Measurements from ENCODE around the gene ST3GAL3. TPM values are rescaled to one million over a fixed set of nuclear protein-coding genes. Genes with fewer than 3 reads are reported as not detected.

The ST3GAL3 gene
- total RNA-seq, 1 experiment from 2014 or later: 19.3 TPM

- no TSS peak for BruUV-seq (replicated peaks)
- Histone ChIP-seq H3K4me2 (no peak overlapping the region), H3K27me3 (ENCODE audit: insufficient read depth, low read depth) (no peaks in the 10 kb centered on the region), H3K4me1 (replicated peaks; ENCODE audit: insufficient read depth) (no peaks in the 10 kb centered on the region), H3K4me3 (no peak overlapping the region), H4K20me1 (ENCODE audit: insufficient read depth) (no peaks in the 10 kb centered on the region), H2AFZ (no peak overlapping the region), H3K79me2 (ENCODE audit: low read depth) (no peaks in the 10 kb centered on the region), H3K9me3 (ENCODE audit: insufficient read depth, low read depth) (no peaks in the 10 kb centered on the region), H3K27ac (no peak overlapping the region), H3F3A (ENCODE audit: insufficient read depth, low read depth) (no peaks in the 10 kb centered on the region), H3K9me2 (ENCODE audit: insufficient read depth) (no peaks in the 10 kb centered on the region), H3K36me3 (ENCODE audit: low read depth) (no peaks in the 10 kb centered on the region)
- ChIA-PET POLR2A (ENCODE audit: unreplicated experiment) (interaction anchor here (0.7 kb wide), 1 partner anchor 15 kb away, joined by 4 read pairs; no protein-coding TSS in a partner anchor), CTCF (interaction anchor here (0.6 kb wide), 1 partner anchor 393 kb away, joined by 3 read pairs; no protein-coding TSS in a partner anchor)
- intact Hi-C loops (cut with micrococcal nuclease; ENCODE audit: unreplicated experiment): no loop called here
- no peak for TF ChIP-seq CTCF (conservative IDR thresholded peaks at IDR 0.05)
- TF ChIP-seq EZH2 (IDR thresholded peaks at IDR 0.05; ENCODE audit: low read depth): no peak
- no peak for DNase-seq
Measured at GRCh38 chr1:43958351-43959255, 251.3 kb downstream of the ST3GAL3 start.

GRCh38 chr1:43960798-43961197, 253.5 kb downstream of the ST3GAL3 start:
- Histone ChIP-seq H2AFZ (no peak overlapping the region), H3K27ac (no peak overlapping the region), H3K4me2 (no peak overlapping the region), H3K4me1 (replicated peaks; ENCODE audit: insufficient read depth) (no peaks in the 10 kb centered on the region), H3K9me2 (ENCODE audit: insufficient read depth) (no peaks in the 10 kb centered on the region), H3K9me3 (ENCODE audit: insufficient read depth, low read depth) (no peaks in the 10 kb centered on the region), H3K36me3 (ENCODE audit: low read depth) (no peaks in the 10 kb centered on the region), H3K79me2 (ENCODE audit: low read depth) (no peaks in the 10 kb centered on the region), H4K20me1 (ENCODE audit: insufficient read depth) (no peaks in the 10 kb centered on the region), H3K4me3 (no peak overlapping the region), H3K27me3 (ENCODE audit: insufficient read depth, low read depth) (no peaks in the 10 kb centered on the region), H3F3A (ENCODE audit: insufficient read depth, low read depth) (no peaks in the 10 kb centered on the region)
- BruUV-seq (replicated peaks): no TSS peak
- intact Hi-C loops (cut with micrococcal nuclease; ENCODE audit: unreplicated experiment): no loop called here
- DNase-seq: no peak
- ChIA-PET CTCF (no interaction called here), POLR2A (ENCODE audit: unreplicated experiment) (no interaction called here)
- TF ChIP-seq CTCF (conservative IDR thresholded peaks at IDR 0.05) (no peak), EZH2 (IDR thresholded peaks at IDR 0.05; ENCODE audit: low read depth) (no peak)

- Histone ChIP-seq H2AFZ (no peak overlapping the region), H3K4me2 (no peak overlapping the region), H4K20me1 (ENCODE audit: insufficient read depth) (no peaks in the 10 kb centered on the region), H3F3A (ENCODE audit: insufficient read depth, low read depth) (no peaks in the 10 kb centered on the region), H3K4me1 (replicated peaks; ENCODE audit: insufficient read depth) (no peaks in the 10 kb centered on the region), H3K9me3 (ENCODE audit: insufficient read depth, low read depth) (no peaks in the 10 kb centered on the region), H3K27me3 (ENCODE audit: insufficient read depth, low read depth) (no peaks in the 10 kb centered on the region), H3K9me2 (ENCODE audit: insufficient read depth) (no peaks in the 10 kb centered on the region), H3K27ac (no peak overlapping the region), H3K36me3 (ENCODE audit: low read depth) (no peaks in the 10 kb centered on the region), H3K4me3 (no peak overlapping the region), H3K79me2 (ENCODE audit: low read depth) (no peaks in the 10 kb centered on the region)
- ChIA-PET CTCF (no interaction called here), POLR2A (ENCODE audit: unreplicated experiment) (no interaction called here)
- BruUV-seq (replicated peaks): no TSS peak
- DNase-seq: no peak
- intact Hi-C loops (cut with micrococcal nuclease; ENCODE audit: unreplicated experiment): no loop called here
- no peak for TF ChIP-seq EZH2 (IDR thresholded peaks at IDR 0.05; ENCODE audit: low read depth)
- no peak for TF ChIP-seq CTCF (conservative IDR thresholded peaks at IDR 0.05)
Measured at GRCh38 chr1:43961692-43962091, 254.4 kb downstream of the ST3GAL3 start.

Measured in PC-9 (cell line).